GM19193 (cell line): ENCODE measurements around the gene MGA.

ENCODE experiments used
- POLR2A ChIP-seq: IDR thresholded peaks from 4 replicates; pipeline ENCODE4 v1.6.1; 2011; ENCODE audit not compliant: insufficient read depth, insufficient read length; ENCODE audit errors: extremely low read depth

The MGA gene

DNA sequence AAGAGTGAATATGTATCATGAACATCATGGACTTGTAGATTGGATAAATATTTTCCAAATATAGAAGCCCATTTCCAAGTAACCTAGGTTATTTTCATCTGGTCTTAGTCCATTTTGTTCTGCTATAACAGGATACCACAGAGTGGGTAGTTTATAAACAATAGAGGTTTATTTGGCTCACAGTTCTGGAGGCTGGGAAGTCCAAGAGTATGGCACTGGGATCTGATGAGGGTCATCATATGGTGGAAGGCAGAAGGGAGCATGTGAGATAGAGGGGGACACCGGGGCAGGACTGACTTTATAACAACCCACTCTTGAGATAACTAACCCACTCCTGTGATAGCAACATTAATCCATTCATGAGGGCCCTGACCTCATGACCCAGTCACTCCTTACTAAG, 9.4 kb upstream of the MGA start:
- TF ChIP-seq POLR2A: no peak

DNA sequence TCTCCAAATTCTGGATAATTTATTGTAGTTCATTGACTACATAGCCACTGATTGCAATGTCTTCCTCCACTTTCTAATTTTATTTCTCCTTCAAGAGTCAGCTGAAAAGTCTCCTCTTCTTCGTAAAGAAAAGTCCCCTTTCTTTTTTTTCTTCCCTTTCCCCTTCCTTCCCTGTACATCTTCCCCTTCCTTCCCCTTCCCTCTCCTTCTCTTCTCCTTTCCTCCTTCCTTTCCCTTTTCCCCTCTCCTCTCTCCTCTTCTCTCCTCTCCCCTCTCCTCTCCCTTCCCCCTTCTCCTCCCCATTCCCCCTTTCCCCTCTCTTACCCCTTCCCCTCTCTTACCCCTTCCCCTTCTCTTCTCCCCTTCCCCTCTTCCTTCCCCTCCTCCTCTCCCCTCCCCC, 8.8 kb upstream of the MGA start:
- no peak for TF ChIP-seq POLR2A

DNA sequence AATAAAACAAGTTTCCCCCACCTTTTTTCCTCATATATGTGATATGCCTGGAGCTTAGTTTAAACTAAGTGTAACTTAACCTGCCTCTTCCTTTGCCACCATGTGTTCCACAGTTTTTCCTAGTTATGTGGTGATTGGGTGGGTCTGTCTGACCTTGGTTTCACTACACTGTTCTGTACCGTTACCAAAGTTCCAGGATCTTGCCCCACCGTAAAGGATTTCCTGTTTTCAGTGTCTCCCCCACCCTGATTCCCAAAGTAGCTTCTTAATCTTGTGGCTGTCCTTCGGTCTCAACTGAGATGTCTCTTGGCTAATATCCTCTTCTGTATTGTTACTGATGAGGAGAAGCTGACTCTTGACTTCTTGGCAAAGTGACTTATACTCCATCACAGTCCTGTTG, 6.4 kb upstream of the MGA start:
- no peak for TF ChIP-seq POLR2A

DNA sequence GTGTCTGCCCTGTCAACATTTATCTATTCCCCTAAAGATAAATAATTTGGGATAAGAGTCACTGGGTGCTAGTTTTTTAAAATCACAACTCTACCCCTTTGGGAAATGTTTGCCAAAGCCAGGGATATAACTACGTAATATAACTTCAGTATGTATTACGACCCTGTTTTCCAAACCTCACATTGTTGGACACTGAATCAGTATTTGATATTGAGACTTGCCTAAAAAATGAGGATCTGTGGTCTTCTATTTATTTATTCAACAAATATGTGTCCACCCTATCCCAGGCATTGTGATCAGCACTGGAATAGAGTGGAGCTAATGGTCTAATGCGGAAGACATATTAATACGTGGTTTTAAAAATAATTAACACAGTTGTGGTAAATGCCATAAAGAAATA, 4.5 kb upstream of the MGA start:
- TF ChIP-seq POLR2A: no peak

DNA sequence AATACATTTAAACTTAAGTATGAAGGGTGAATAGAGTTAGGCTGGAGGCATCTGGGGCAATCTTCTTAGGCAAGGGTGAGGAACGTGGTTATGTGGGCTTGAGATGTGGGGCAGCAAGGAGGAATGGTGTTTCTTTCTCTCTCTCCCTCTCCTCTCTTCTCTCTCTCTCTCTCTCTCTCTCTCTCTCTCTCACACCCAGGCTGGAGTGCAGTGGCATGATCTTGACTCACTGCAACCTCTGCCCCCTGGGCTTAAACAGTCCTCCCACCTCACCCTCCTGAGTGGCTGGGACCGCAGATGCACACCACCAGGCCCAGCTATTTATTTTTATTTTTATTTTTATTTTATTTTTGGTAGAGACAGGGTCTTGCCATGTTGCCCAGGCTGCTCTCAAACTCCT, 4.0 kb upstream of the MGA start:
- TF ChIP-seq POLR2A: no peak

DNA sequence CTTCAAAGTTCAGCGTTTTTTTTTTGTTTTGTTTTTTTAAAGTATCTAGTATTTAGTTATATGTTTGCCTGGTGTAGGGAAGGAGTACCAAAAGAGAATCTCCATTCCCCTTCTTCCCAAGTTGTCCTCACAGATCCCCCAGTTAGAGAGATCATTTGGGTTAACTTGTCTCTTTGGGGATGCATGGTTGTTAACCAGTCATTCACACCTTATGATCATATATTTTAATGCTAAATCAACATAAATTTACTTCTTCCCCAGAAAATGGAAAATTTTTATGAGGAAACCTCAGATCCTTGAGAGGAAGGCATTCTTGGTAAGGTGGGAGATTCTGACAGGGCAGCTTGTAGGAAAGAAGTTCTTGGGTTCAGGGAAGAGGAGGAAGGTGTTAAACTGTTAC, 1.5 kb upstream of the MGA start:
- no peak for TF ChIP-seq POLR2A

DNA sequence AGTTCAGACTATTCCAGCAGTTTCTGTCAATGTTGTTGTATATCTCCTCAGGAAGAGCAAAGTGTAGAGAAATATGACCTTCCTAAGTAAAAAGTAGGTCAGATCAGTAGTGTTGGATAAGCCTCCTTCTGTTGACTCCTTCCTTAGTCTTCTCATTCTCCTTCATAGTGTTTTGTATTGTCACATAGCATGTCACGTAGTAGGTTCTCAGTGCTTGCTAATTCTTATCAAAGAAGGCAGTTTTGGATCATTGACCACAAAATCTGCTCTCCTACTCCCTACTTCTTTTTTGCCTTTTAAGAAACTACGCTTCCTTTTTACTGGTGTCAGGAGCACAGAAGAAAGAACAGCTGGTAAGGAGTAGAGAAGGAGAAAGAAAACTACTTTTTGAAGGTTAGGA, 1.0 kb upstream of the MGA start:
- no peak for TF ChIP-seq POLR2A

DNA sequence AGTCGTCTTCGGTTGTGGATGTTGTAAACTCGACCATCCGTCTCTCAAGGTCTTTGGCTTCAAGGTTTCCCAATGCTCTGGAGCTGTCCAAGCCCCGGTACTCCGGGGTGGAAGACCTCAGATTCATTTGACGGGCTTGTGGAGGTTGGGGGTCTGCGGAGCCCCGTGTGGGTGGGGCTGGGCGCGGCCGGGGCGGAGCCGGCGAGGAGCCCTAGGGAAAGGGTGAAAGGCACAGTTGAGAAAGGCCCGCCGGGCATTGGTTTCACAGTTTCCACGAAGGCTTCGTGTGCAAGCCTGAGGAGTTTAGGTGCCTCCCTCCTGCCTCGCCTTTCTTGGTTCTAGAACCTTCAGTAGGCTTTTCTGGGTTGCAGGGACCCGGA, 360 bp upstream of the MGA start:
- no peak for TF ChIP-seq POLR2A

DNA sequence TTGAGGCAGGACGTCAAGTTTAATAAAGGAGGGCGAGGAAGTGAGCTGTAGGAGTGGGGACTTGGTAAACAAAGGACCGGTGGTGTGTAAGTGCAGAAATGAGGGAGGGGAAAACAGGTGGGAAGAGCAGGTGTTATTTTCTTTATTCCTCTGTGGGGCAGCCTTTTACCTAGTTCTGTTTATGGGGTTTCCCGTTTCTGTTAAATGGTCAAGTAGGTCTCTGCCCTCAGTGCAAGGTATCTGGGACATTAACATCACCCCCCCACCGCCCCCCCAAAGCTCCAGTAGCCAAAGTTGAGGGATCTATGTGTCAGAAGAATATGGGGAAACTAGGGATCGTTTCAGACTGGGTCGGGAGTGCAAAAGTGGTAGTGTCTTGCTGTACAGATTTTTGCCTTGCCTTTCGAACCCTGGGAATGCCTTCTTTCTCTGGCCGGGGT, 893 bp downstream of the MGA start:
- no peak for TF ChIP-seq POLR2A

DNA sequence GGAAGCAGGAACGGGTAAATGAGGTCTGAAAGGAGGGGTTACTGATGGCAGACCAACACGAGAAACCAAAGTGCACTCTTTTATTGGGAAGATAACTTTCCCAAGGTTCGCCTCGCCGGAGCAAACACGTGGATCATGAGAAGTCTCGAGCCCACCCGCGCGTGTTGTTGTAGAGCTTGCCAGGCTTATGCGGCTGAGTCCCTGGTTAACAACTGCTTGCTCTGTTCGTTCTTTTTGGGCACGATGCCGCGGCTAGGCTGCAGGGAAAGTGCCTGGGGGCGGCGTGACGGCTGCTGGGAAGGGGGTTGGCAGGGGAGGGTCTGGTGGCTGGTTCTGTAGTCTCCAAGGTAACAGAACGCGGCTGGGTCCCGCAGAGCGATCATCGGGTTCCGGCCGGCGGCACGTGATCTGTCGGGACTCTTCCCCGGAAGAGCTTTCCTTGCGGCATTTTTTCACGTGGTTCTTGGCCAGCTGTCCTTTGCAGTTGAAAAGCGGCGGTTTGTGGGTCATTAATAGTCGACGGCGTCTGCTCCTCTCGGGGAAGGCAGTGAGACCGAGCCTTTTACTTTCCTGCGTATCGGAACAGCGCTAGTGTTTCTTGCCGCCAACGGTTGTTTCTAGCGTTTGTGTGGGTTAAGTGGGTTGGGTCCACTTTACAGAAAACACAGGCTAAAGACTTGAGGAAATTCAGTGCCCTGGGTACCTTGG, 1.5 kb downstream of the MGA start:
- TF ChIP-seq POLR2A: peak; percentile 46

DNA sequence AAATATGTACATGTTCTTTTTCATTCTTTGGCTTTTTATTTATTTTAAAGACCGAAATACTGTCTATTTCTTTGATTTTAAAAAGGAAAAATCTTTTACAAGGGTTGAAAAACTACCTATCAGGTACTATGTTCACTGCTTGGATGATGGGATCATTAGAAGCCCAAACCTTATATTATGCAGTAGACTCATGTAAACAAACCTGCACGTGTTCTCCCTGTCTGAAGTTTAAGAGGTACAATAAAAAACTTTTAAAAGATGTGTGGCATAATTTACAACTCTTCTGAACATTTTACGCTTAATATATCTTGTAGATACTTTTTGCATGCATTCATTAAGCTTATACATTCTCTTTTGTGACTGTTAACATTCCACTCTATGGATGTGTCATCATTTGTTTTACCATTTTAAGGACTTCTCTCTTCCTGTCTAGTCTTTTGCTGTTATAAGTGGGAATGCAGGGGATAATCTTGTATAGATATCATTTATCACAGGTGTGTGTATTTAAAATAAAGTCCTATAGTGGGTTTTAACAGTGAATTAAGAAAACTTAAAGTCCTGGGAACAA, 6.2 kb downstream of the MGA start:
- TF ChIP-seq POLR2A: no peak

DNA sequence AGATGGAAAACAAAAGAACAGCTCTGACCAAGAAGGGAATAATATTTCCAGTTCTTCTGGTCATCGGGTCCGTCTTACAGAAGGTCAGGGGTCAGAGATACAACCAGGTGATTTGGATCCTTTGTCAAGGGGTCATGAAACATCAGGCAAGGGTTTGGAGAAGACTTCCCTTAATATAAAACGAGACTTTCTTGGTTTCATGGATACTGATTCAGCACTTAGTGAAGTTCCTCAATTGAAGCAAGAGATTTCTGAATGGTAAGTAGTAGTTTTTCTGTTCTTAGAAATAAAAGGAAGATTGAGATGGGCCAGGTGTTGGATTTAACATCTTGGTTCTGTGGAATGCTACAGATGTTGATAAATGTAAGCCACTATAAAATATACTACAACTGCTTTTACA, 9.5 kb downstream of the MGA start:
- no peak for TF ChIP-seq POLR2A

DNA sequence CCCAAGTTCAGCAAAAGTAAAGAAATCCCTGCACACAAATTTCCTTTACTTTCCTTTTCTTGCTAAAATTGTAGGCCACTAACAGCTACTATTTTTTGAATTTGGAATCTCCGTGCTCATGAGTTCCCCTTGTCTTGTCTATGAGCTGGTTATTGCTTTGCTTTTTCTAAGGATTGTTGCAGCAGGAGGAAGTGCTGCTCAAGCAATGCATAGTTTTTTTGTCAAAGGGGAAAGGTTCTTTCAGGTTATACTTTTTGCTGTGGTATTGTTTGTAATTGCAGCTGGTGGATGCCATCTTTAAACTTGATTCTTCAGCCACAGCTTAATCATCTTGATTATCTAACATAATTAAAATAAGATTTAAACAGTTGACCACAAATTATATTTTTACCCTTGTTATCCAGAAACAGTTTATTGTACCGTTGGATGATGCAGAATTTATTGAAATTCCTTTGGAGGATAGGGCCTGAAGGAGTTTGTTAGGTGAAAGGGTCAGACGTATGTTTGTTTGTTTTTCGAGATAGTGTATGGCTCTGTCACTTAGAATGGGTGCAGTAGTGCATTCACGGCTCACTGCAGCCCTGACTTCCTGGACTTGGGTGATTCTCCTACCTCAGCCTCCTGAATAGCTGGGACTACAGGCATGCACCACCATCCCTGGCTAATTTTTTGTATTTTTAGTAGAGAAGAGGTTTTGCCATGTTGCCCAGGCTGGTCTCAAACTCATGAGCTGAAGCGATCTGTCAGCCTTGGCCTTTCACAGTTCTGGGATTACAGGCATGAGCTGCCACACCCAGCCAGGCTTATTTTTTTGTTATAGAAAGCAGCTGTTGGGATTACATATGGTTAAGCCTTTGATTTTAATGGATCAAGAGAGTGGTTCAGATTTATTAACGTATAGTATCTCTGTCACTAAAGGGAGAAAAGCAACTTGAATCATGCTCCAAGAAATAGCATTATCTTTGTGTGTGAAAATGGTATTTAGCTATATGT, 11.7 kb downstream of the MGA start:
- TF ChIP-seq POLR2A: no peak

DNA sequence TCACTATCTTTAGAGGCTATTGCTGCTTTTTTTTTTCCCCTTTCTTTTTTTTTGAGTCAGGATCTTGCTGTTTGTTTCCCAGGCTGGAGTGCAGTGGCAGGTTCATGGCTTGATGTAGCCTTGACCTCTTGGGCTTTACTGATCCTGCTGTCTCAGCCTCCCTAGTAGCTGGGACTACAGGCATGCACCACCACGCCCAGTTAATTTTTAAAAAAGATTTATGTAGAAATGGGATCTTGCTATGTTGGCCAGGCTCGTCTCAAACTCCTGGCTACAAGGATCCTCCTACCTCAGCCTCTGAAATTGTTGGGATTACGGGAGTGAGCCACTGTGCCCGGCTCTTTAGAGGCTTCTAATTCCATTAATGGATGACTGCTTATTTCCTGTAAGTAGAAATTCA, 15.1 kb downstream of the MGA start:
- no peak for TF ChIP-seq POLR2A

DNA sequence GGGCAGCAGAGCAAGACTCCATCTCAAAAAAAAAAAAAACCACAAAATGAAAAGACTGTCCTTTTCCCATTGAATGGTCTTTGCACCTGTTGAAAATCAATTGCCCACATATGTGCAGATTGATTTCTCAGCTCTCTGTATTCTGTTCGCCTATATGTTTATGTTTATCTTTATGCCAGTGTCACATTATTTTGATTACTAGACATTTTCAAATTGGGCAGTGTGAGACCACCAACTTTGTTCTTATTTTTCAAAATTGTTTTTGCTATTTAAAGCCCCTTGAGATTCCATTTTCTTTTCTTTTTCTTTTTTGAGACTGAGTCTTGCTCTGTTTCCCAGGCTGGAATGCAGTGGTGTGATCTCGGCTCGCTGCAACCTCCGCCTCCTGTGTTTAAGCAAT, 18.5 kb downstream of the MGA start:
- TF ChIP-seq POLR2A: no peak

DNA sequence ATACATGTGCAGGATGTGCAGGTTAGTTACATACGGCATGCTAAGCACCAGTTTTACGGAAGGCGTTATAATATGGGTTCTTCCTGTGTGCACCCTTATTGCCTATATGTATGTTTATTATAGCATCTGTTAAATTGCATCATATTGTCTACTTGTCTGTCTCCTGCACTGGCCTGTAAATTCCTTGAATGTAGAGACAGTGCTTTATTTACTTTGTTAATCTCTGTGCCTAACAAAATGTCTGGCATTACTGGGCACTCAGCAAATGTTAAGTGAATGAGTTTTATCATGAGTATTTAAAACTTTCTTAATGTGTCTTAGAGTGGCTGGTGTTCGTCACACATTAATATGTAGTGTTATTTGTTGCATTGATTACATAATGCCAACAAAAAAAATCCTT, 23.8 kb downstream of the MGA start:
- TF ChIP-seq POLR2A: no peak
